Neural crest cell (in vitro differentiated cells): ENCODE measurements around the gene GLA. TPM values are rescaled to one million over a fixed set of nuclear protein-coding genes. Genes with fewer than 3 reads are reported as not detected.

ENCODE experiments used
- DNase-seq: peaks from one replicate; pipeline ENCODE4 v3.0.0; 2021; ENCODE audit warnings: low read depth, mixed read lengths, low spot score
- H3K27ac Mint-ChIP-seq: one replicate; pipeline ENCODE4 v1.8.0; 2021; ENCODE audit warnings: mild to moderate bottlenecking, mixed read lengths; ENCODE audit not compliant: unreplicated experiment
- H3K27me3 Mint-ChIP-seq: 2 replicates; pipeline ENCODE4 v1.8.0; 2021; ENCODE audit warnings: low read depth, mild to moderate bottlenecking, mixed read lengths
- H3K36me3 Mint-ChIP-seq: 2 replicates; pipeline ENCODE4 v1.8.0; 2021; ENCODE audit warnings: low read depth, mild to moderate bottlenecking, mixed read lengths
- H3K4me1 Mint-ChIP-seq: 2 replicates; pipeline ENCODE4 v1.8.0; 2021; ENCODE audit warnings: mixed read lengths
- H3K4me3 Mint-ChIP-seq: one replicate; pipeline ENCODE4 v1.8.0; 2021; ENCODE audit warnings: mild to moderate bottlenecking, mixed read lengths
- H3K9me3 Mint-ChIP-seq: 2 replicates; pipeline ENCODE4 v1.8.0; 2021; ENCODE audit warnings: mixed read lengths
- total RNA-seq: library from RNA; stranded (reverse); gene quantifications from 2 replicates; pipeline ENCODE4 v1.2.1, GENCODE V29; 2021
- TF ChIP-seq, protein P1 (sequence below): fragments of 200-600 bp; sonication (generic); conservative IDR thresholded peaks from 2 replicates; pipeline ENCODE4 v1.5.0; 2021; ENCODE audit warnings: antibody characterized with exemption, mild to moderate bottlenecking

The GLA gene
- total RNA-seq, 1 donor from 2014 or later = 50.7 TPM

DNA sequence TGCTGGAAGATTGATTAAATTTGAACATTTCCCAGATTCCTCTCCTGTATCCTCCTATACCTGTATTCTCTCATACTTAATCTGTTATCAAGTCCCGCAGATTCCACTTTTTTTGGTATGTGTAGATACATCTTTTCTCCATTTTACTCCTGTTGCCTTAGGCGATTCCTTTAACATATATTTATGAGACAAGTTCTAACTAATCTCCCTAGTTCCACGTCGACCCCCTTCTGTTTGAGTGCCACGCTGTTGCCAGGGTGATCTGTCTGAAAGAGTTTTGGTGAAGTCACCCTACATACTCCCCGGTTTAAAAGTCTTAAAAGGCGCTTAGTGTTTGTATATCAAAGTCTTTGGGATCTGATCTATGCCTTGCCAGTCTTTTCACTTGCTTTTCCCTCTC lies 2.7 kb upstream of the GLA start:
- DNase-seq = no peak
- TF ChIP-seq, protein P1, sequence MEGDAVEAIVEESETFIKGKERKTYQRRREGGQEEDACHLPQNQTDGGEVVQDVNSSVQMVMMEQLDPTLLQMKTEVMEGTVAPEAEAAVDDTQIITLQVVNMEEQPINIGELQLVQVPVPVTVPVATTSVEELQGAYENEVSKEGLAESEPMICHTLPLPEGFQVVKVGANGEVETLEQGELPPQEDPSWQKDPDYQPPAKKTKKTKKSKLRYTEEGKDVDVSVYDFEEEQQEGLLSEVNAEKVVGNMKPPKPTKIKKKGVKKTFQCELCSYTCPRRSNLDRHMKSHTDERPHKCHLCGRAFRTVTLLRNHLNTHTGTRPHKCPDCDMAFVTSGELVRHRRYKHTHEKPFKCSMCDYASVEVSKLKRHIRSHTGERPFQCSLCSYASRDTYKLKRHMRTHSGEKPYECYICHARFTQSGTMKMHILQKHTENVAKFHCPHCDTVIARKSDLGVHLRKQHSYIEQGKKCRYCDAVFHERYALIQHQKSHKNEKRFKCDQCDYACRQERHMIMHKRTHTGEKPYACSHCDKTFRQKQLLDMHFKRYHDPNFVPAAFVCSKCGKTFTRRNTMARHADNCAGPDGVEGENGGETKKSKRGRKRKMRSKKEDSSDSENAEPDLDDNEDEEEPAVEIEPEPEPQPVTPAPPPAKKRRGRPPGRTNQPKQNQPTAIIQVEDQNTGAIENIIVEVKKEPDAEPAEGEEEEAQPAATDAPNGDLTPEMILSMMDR = no peak
- H3K27me3 Mint-ChIP-seq = peaks cover 2% of the 10 kb centered on the region
- H3K4me3 Mint-ChIP-seq = peak overlapping the region; percentile 82
- H3K36me3 Mint-ChIP-seq = peaks cover 11% of the 10 kb centered on the region
- H3K9me3 Mint-ChIP-seq = peaks cover 3% of the 10 kb centered on the region
- peaks cover 29% of the 10 kb centered on the region for H3K4me1 Mint-ChIP-seq
- peak overlapping the region; percentile 60 for H3K27ac Mint-ChIP-seq

GRCh38 chrX:101409043-101409442 lies 1.3 kb upstream of the GLA start:
- H3K27ac Mint-ChIP-seq = peak overlapping the region; percentile 89
- H3K9me3 Mint-ChIP-seq = peaks cover 5% of the 10 kb centered on the region
- peaks cover 24% of the 10 kb centered on the region for H3K4me1 Mint-ChIP-seq

DNA sequence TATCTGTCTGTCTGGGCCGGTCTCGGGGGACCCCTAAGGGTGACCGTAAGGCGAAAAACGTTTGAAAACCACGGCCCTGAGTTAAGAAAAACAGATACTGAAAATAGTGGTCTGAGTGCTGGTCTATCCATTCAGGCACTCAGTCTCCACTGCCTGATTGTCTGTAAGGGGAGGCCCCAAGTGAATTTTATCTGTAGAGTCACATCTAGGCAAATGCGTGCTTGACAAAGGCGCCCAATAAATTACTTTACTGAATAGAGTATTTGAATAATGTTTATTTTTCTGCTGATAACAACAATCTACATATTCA lies 762 bp upstream of the GLA start:
- peaks cover 15% of the 10 kb centered on the region for H3K36me3 Mint-ChIP-seq

More at GRCh38 chrX:101409043-101409442, 1.3 kb upstream of the GLA start:
- DNase-seq = no peak
- Mint-ChIP-seq H3K36me3 (peaks cover 12% of the 10 kb centered on the region), H3K27me3 (peaks cover 2% of the 10 kb centered on the region), H3K4me3 (peak overlapping the region; percentile 95)
- TF ChIP-seq, protein P1 = no peak

DNA sequence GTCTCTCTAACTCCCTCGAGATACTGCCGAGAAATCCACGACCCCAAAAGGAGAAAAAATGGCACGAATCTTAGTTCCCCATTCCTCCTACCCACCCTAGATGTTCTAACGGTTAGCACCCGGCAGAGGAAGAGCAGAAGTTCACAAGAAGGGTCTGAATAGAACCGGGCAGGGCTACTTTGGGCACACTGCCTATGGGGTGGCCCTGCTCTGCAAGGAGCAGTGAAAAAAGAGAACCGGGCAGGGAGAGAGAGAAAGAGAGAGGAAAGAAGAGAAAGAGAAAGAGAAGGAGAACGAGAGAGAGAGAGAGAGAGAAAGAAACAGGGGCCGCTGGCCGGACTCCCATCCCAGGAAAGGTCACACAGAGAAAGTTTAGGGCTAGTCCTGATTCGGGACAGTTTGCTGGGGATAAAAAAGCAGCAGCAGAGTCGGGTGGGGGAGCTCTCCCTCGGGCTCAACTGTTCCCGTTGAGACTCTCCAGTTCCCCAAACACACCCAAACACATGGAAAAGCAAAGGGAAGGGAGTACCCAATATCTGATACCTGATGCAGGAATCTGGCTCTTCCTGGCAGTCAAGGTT lies 468 bp downstream of the GLA start:
- TF ChIP-seq, protein P1 = no peak
- Mint-ChIP-seq H3K27me3 (peaks cover 2% of the 10 kb centered on the region), H3K9me3 (peaks cover 5% of the 10 kb centered on the region), H3K36me3 (peaks cover 12% of the 10 kb centered on the region), H3K27ac (peak overlapping the region; percentile 96), H3K4me1 (peaks cover 24% of the 10 kb centered on the region), H3K4me3 (peak overlapping the region; percentile 95)
- no peak for DNase-seq

More for the DNA sequence above, 762 bp upstream of the GLA start:
- peaks cover 24% of the 10 kb centered on the region for H3K4me1 Mint-ChIP-seq
- peaks cover 6% of the 10 kb centered on the region for H3K9me3 Mint-ChIP-seq
- H3K27me3 Mint-ChIP-seq = peaks cover 2% of the 10 kb centered on the region
- H3K4me3 Mint-ChIP-seq = peak overlapping the region; percentile 95
- peak overlapping the region; percentile 99 for H3K27ac Mint-ChIP-seq
- no peak for DNase-seq
- TF ChIP-seq, protein P1 = no peak

GRCh38 chrX:101399825-101400224 lies 7.9 kb downstream of the GLA start:
- H3K4me1 Mint-ChIP-seq = no peaks in the 10 kb centered on the region
- no peak for DNase-seq
- no peaks in the 10 kb centered on the region for H3K27me3 Mint-ChIP-seq
- no peak overlapping the region for H3K4me3 Mint-ChIP-seq
- TF ChIP-seq, protein P1 = no peak
- peaks cover 20% of the 10 kb centered on the region for H3K36me3 Mint-ChIP-seq
- H3K9me3 Mint-ChIP-seq = peaks cover 5% of the 10 kb centered on the region
- H3K27ac Mint-ChIP-seq = no peak overlapping the region
